Nephron progenitor cell (in vitro differentiated cells): ENCODE results near the gene SLBP.
A peak's percentile ranks its signal among the peaks of the same experiment; 100 is the strongest.

ENCODE experiments used
- DNase-seq: peaks from one replicate; pipeline ENCODE4 v3.0.0; 2021
- H3K27ac Mint-ChIP-seq: 2 replicates; pipeline ENCODE4 v1.8.0; 2021; ENCODE audit warnings: mild to moderate bottlenecking, moderate library complexity, mixed read lengths
- H3K27me3 Mint-ChIP-seq: 2 replicates; pipeline ENCODE4 v1.8.0; 2021; ENCODE audit warnings: mild to moderate bottlenecking, low read depth, mixed read lengths; ENCODE audit not compliant: poor library complexity
- H3K36me3 Mint-ChIP-seq: 2 replicates; pipeline ENCODE4 v1.8.0; 2021; ENCODE audit warnings: low read depth, mixed read lengths
- H3K4me1 Mint-ChIP-seq: 2 replicates; pipeline ENCODE4 v1.8.0; 2021; ENCODE audit warnings: mixed read lengths
- H3K4me3 Mint-ChIP-seq: 2 replicates; pipeline ENCODE4 v1.8.0; 2021; ENCODE audit warnings: mild to moderate bottlenecking, moderate library complexity, mixed read lengths
- H3K9me3 Mint-ChIP-seq: 2 replicates; pipeline ENCODE4 v1.8.0; 2021; ENCODE audit warnings: mild to moderate bottlenecking, moderate library complexity, mixed read lengths
- TF ChIP-seq, protein P1 (sequence below): fragments of 200-600 bp; sonication (generic); IDR thresholded peaks from 2 replicates; pipeline ENCODE4 v1.5.0; 2021; ENCODE audit warnings: antibody characterized with exemption

The SLBP gene

DNA sequence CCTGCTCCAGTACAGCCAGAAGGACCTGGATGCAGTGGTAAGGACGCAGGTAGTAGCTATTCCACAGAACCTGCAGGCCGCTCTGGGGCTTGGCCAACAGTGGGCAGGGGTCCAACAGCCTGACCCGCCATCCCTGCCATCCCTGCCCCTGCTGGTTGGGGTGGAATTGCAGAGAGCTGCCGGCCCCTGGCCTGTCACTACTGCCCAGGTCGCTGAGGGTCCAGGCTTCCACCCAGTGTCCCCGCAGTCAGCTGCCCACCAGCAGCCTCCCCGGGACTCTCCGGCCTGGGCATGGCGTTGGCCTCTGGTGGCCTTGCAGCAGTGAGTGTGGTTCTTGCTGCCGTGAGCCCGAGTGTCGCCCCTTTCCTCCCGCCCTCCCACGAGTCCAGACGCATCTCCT lies 25.5 kb upstream of the SLBP start:
- TF ChIP-seq, protein P1, sequence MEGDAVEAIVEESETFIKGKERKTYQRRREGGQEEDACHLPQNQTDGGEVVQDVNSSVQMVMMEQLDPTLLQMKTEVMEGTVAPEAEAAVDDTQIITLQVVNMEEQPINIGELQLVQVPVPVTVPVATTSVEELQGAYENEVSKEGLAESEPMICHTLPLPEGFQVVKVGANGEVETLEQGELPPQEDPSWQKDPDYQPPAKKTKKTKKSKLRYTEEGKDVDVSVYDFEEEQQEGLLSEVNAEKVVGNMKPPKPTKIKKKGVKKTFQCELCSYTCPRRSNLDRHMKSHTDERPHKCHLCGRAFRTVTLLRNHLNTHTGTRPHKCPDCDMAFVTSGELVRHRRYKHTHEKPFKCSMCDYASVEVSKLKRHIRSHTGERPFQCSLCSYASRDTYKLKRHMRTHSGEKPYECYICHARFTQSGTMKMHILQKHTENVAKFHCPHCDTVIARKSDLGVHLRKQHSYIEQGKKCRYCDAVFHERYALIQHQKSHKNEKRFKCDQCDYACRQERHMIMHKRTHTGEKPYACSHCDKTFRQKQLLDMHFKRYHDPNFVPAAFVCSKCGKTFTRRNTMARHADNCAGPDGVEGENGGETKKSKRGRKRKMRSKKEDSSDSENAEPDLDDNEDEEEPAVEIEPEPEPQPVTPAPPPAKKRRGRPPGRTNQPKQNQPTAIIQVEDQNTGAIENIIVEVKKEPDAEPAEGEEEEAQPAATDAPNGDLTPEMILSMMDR = no peak
- Mint-ChIP-seq H3K4me1 (peaks cover 6% of the 10 kb centered on the region), H3K27me3 (no peaks in the 10 kb centered on the region), H3K36me3 (peaks cover 80% of the 10 kb centered on the region), H3K27ac (no peak overlapping the region), H3K9me3 (peaks cover 13% of the 10 kb centered on the region), H3K4me3 (no peak overlapping the region)
- DNase-seq = no peak

DNA sequence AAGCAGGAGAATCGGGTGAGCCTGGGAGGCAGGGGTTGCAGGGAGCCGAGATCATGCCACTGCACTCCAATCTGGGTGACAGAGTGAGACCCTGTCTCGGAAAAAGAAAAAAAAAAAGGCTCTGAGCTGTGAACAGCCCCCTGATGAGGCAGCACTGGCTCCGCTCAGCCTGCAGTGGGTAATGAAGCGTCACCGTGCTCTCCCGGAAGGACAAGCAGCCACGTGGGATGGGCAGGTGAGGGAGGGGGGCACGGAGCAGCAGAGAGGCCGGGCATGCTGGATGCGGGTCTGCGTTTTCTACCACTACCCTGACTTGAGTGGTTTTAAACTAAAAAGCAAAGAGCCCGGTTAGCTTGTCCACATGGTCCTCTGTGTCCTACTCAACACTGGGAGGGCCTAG lies 24.7 kb upstream of the SLBP start:
- Mint-ChIP-seq H3K36me3 (peaks cover 83% of the 10 kb centered on the region), H3K4me3 (no peak overlapping the region), H3K27ac (peak overlapping the region; percentile 77), H3K9me3 (peaks cover 13% of the 10 kb centered on the region), H3K27me3 (no peaks in the 10 kb centered on the region), H3K4me1 (peaks cover 7% of the 10 kb centered on the region)
- TF ChIP-seq, protein P1 = no peak
- no peak for DNase-seq

DNA sequence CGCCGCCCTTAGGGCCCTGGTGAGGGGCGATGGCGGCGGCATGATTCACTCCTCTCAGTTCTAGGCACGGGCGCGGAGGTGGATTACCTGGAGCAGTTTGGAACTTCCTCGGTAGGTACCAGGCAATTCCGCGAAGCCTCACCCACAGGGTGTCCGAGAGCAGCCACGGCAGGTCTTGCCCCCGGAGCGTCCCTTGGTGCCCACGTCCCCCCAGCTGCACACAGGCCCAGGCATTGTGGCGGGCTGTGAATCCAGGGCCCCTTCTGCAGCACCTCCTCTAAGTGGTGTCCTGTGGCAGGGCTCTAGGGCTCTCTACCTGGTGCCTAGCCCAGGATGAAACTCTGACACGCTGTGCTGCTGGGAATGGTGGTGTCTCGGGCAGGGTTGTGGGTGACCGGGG lies 23.1 kb upstream of the SLBP start:
- Mint-ChIP-seq H3K9me3 (peaks cover 13% of the 10 kb centered on the region), H3K27ac (no peak overlapping the region), H3K36me3 (peaks cover 82% of the 10 kb centered on the region), H3K4me1 (peaks cover 7% of the 10 kb centered on the region), H3K27me3 (no peaks in the 10 kb centered on the region), H3K4me3 (no peak overlapping the region)
- TF ChIP-seq, protein P1 = no peak
- DNase-seq = no peak

DNA sequence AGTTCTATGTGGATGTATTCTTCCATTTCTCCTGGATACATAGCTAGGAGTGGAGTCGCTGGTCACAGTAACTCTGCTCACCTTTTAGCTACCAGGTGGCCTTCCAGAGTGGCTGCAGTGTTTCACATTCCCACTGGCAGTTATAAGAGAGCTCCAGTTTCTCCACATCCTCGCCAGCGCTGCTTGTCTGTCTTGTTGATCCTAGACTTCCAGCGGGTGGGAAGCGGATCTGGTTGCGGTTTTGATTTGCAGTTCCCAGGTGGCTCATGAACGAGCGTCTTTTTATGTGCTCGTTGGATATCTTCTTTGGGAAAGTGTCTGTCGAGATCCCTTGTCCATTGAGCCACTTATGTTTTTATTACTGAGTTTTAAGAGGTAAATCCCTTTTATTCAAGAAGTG lies 20.8 kb upstream of the SLBP start:
- Mint-ChIP-seq H3K4me1 (peaks cover 17% of the 10 kb centered on the region), H3K36me3 (peaks cover 83% of the 10 kb centered on the region), H3K9me3 (peaks cover under 1% of the 10 kb centered on the region), H3K27me3 (no peaks in the 10 kb centered on the region), H3K4me3 (no peak overlapping the region), H3K27ac (no peak overlapping the region)
- TF ChIP-seq, protein P1 = no peak
- DNase-seq = no peak

DNA sequence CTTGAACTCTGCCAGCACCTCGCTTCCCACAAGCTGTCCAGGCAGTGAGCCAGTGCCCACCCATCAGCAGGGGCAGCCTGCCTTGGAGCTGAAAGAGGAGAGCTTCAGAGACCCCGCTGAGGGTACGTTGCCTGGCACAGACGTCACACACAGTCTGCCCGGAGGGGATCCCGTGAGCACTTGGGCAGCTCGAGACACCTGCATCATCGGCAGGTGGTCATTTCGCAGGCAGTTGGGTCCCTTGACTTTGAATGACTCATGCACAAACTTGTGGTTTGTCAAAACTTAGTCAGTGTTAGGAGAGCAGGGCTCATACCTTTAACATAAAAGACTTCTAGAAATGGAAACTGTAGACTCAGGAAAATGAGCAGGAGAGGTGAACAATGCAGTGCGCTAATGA lies 19.1 kb upstream of the SLBP start:
- H3K36me3 Mint-ChIP-seq = peaks cover 83% of the 10 kb centered on the region
- peaks cover 23% of the 10 kb centered on the region for H3K4me1 Mint-ChIP-seq

DNA sequence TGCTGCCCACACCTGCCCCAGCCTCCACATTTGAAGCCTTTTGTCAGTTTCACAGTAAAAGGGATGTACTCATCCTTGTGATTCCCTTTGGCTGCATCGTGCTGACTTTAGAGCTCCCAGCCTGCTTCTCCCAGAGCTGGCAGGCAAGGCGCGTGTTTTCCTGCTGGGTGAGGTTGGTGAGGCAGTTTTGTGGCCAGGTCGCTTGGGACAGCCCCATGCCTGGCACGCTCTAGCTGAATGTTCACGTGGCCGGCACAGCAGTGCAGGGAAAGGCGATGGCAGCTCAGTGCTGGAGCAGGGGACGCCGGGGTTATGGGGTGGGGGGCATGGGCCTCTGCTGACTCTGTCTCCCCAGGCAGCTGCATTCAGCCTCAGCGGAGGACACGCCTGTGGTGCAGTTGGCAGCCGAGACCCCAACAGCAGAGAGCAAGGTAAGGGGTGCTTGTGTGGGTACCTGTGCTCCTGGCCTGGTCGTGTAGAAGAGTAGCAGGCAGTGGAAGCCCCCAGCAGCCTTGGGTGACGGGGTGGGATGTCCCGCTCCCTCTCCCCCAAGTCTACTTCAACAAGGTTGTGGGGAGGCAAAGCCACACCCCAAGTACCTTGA lies 18.5 kb upstream of the SLBP start:
- no peak overlapping the region for H3K4me3 Mint-ChIP-seq
- H3K27me3 Mint-ChIP-seq = no peaks in the 10 kb centered on the region
- TF ChIP-seq, protein P1 = no peak
- H3K9me3 Mint-ChIP-seq = no peaks in the 10 kb centered on the region
- peaks cover 25% of the 10 kb centered on the region for H3K4me1 Mint-ChIP-seq
- H3K36me3 Mint-ChIP-seq = peaks cover 81% of the 10 kb centered on the region
- no peak for DNase-seq
- H3K27ac Mint-ChIP-seq = no peak overlapping the region

More for the DNA sequence above, 19.1 kb upstream of the SLBP start:
- TF ChIP-seq, protein P1 = no peak
- Mint-ChIP-seq H3K4me3 (no peak overlapping the region), H3K27me3 (no peaks in the 10 kb centered on the region), H3K27ac (no peak overlapping the region), H3K9me3 (no peaks in the 10 kb centered on the region)
- no peak for DNase-seq
